ENCODE results near the gene COL4A4. TPM values are rescaled to one million over a fixed set of nuclear protein-coding genes. Genes with fewer than 3 reads are reported as not detected.

COL4A4 gene
- total and polyA plus RNA-seq, 2 donors (not counting 3 experiments of a cell fraction or from before 2014, with no cell fraction given) = not detected

DNA sequence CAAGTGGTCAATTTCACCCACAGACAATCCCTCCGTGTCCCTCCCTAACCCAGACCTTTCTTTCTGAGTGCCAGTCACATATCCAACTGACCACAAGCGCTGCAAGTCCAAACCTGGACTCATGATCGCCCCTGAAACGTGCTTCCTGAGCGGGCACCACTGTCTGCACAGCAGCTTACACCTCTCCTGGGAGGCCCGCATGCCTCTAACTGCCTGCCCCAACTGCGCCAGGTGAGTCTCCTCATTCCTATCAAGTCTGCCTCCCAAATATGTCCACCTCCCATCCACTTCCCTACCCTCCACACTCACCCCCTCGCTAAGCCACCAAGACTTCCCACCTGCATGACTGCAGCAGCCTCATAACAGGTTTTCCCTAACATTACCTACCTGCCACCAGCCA lies 33.4 kb downstream of the COL4A4 start:
- Histone ChIP-seq H3K9me3 (replicated peaks; ENCODE audit: control insufficient read depth, insufficient read depth, low read length) (no peaks in the 10 kb centered on the region), H3K4me3 (replicated peaks in 1 of 3; ENCODE audit: insufficient read depth in 1 of 3, low read depth in 1 of 3, low read length in 3 of 3) (no peak overlapping the region), H3K9me1 (replicated peaks; ENCODE audit: control insufficient read depth, extremely low read depth, insufficient read depth, low read length) (no peaks in the 10 kb centered on the region), H3K9ac (replicated peaks; ENCODE audit: extremely low read depth, insufficient read depth, low read length) (no peak overlapping the region), H3K4me1 (ENCODE audit: control insufficient read depth, extremely low read depth, insufficient read depth, low read length) (no peaks in the 10 kb centered on the region), H3K36me3 (ENCODE audit: control insufficient read depth in 2 of 2, extremely low read depth in 1 of 2, insufficient read depth in 2 of 2, low read length in 2 of 2) (no peaks in the 10 kb centered on the region), H2AFZ (ENCODE audit: low read depth, low read length) (no peak overlapping the region), H3K79me2 (ENCODE audit: control insufficient read depth, insufficient read depth, low read length) (no peaks in the 10 kb centered on the region), H4K20me1 (replicated peaks; ENCODE audit: control insufficient read depth, extremely low read depth, insufficient read depth, low read length) (no peaks in the 10 kb centered on the region), H3K27ac (ENCODE audit: insufficient read depth, low read depth, low read length) (no peak overlapping the region), H3K27me3 (ENCODE audit: control insufficient read depth in 2 of 2, insufficient read depth in 2 of 2, low read length in 2 of 2) (no peaks in the 10 kb centered on the region), H3K4me2 (ENCODE audit: insufficient read depth, low read length) (no peak overlapping the region)
- no TSS peak for BruUV-seq (replicated peaks)
- ChIA-PET CTCF (interaction anchor here (0.9 to 6.3 kb wide), 3 partner anchors 108 to 635 kb away, joined by 3 to 104 read pairs (median 10); no protein-coding TSS in a partner anchor), POLR2A (no interaction called here)
- intact Hi-C loops (cut with micrococcal nuclease) = loop anchor here (1.0 to 5.0 kb wide), 3 partner anchors 108 to 636 kb away; no protein-coding TSS in a partner anchor
- no peak for TF ChIP-seq POLR2AphosphoS5 (IDR thresholded peaks at IDR 0.05; ENCODE audit: insufficient read depth, low read depth, low read length)
- TF ChIP-seq, protein P1, sequence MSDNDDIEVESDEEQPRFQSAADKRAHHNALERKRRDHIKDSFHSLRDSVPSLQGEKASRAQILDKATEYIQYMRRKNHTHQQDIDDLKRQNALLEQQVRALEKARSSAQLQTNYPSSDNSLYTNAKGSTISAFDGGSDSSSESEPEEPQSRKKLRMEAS (IDR thresholded peaks at IDR 0.05; ENCODE audit: insufficient read depth, insufficient read length) = no peak
- DNase-seq (ENCODE audit: low read depth, low spot score) (no peak), FAIRE-seq (no peak)
- dilution Hi-C loops (cut with MboI; ENCODE audit: extremely low pct_ligation_motif_present, low sequenced_read_pairs) = no loop called here

DNA sequence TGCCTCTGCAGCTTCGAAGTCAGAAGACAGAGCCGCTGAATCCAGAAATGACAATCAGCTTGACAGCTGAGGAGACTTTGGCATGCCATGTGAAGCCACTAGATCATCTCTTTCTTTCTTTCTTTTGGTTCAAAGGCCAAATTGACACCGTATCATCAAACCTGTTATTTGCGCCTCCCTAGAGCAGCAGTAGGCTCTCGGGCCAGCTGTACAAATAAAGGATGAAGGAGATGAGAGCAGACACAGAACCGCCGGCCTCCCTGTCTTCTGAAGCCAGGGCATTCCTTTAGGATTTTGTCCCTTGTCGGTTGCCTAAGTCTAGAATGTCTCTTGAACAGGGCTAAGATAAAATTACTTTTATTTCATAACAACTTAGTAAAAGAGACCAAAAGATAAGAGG lies 36.8 kb downstream of the COL4A4 start:
- TF ChIP-seq POLR2AphosphoS5 (IDR thresholded peaks at IDR 0.05; ENCODE audit: insufficient read depth, low read depth, low read length) (no peak), FOS (IDR thresholded peaks at IDR 0.05; ENCODE audit: borderline replicate concordance, insufficient read depth, low read length) (no peak), CTCF (IDR thresholded peaks at IDR 0.05; ENCODE audit: extremely low read depth in 1 of 2, insufficient read depth in 1 of 2, low read depth in 1 of 2, low read length in 2 of 2) (no peak), MYC (IDR thresholded peaks at IDR 0.05; ENCODE audit: low read depth, low read length) (no peak), JUN (IDR thresholded peaks at IDR 0.05; ENCODE audit: borderline replicate concordance, insufficient read depth, insufficient read length, low read depth) (no peak), POLR2A (IDR thresholded peaks at IDR 0.05; ENCODE audit: low read depth, low read length) (no peak), GATA2 (IDR thresholded peaks at IDR 0.05; ENCODE audit: insufficient read depth, insufficient read length, low read depth, low read length) (no peak), EZH2 (IDR thresholded peaks at IDR 0.05; ENCODE audit: borderline replicate concordance, low read depth, low read length, severe bottlenecking) (no peak)
- TF ChIP-seq, protein P1 (IDR thresholded peaks at IDR 0.05; ENCODE audit: insufficient read depth, insufficient read length) = no peak
- dilution Hi-C loops (cut with MboI; ENCODE audit: extremely low pct_ligation_motif_present, low sequenced_read_pairs) (no loop called here), intact Hi-C loops (cut with micrococcal nuclease) (loop anchor here (5.0 kb wide), 1 partner anchor 755 kb away; no protein-coding TSS in a partner anchor)
- FAIRE-seq (no peak), DNase-seq (ENCODE audit: low read depth, low spot score) (no peak)
- Histone ChIP-seq H2AFZ (ENCODE audit: low read depth, low read length) (no peak overlapping the region), H3K9me1 (replicated peaks; ENCODE audit: control insufficient read depth, extremely low read depth, insufficient read depth, low read length) (no peaks in the 10 kb centered on the region), H3K27me3 (ENCODE audit: control insufficient read depth in 2 of 2, insufficient read depth in 2 of 2, low read length in 2 of 2) (no peaks in the 10 kb centered on the region), H3K36me3 (ENCODE audit: control insufficient read depth in 2 of 2, extremely low read depth in 1 of 2, insufficient read depth in 2 of 2, low read length in 2 of 2) (no peaks in the 10 kb centered on the region), H3K4me2 (ENCODE audit: insufficient read depth, low read length) (no peak overlapping the region), H3K79me2 (ENCODE audit: control insufficient read depth, insufficient read depth, low read length) (no peaks in the 10 kb centered on the region), H3K9ac (replicated peaks; ENCODE audit: extremely low read depth, insufficient read depth, low read length) (no peak overlapping the region), H3K4me3 (replicated peaks in 1 of 3; ENCODE audit: insufficient read depth in 1 of 3, low read depth in 1 of 3, low read length in 3 of 3) (no peak overlapping the region), H3K9me3 (replicated peaks; ENCODE audit: control insufficient read depth, insufficient read depth, low read length) (no peaks in the 10 kb centered on the region), H3K27ac (ENCODE audit: insufficient read depth, low read depth, low read length) (no peak overlapping the region), H3K4me1 (ENCODE audit: control insufficient read depth, extremely low read depth, insufficient read depth, low read length) (no peaks in the 10 kb centered on the region), H4K20me1 (replicated peaks; ENCODE audit: control insufficient read depth, extremely low read depth, insufficient read depth, low read length) (no peaks in the 10 kb centered on the region)
- BruUV-seq (replicated peaks) = no TSS peak
- CTCF ChIA-PET = interaction anchor here (1.7 kb wide), 1 partner anchor 111 kb away, joined by 7 read pairs; no protein-coding TSS in a partner anchor
- POLR2A ChIA-PET = no interaction called here
